HCT116 (cell line): ENCODE measurements around the gene CDK19.

ENCODE experiments used
- CTCF ChIP-seq, 3 experiments: fragments of 200-600 bp in 1 of 3; sonication (generic) in 1 of 3; IDR thresholded peaks in 2 of 3; conservative IDR thresholded peaks in 1 of 3; 2 replicates each; pipeline ENCODE4 v1.5.1; 2012 to 2017; ENCODE audit warnings: low read depth in 2 of 3, low read length in 2 of 3, antibody characterized with exemption in 1 of 3, borderline replicate concordance in 1 of 3, control low read depth in 1 of 3, mild to moderate bottlenecking in 1 of 3, mixed read lengths in 1 of 3, mixed run types in 1 of 3, moderate library complexity in 1 of 3; ENCODE audit not compliant: insufficient read depth in 1 of 3
- EZH2phosphoT487 ChIP-seq: fragments of 200-600 bp; IDR thresholded peaks from 2 replicates; pipeline ENCODE4 v1.6.1; 2018; ENCODE audit warnings: antibody characterized with exemption, borderline replicate concordance
- MAX ChIP-seq: IDR thresholded peaks from 2 replicates; pipeline ENCODE4 v1.6.1; 2012
- POLR2AphosphoS5 ChIP-seq: IDR thresholded peaks from 2 replicates; pipeline ENCODE4 v1.6.1; 2011; ENCODE audit warnings: mild to moderate bottlenecking, low read depth, low read length, moderate library complexity
- SP1 ChIP-seq: IDR thresholded peaks from 2 replicates; pipeline ENCODE4 v1.6.1; 2012; ENCODE audit warnings: low read depth
- ZNF274 ChIP-seq: fragments of 200-500 bp; sonication (Bioruptor generic); IDR thresholded peaks from 2 replicates; pipeline ENCODE4 v1.6.1; 2014; ENCODE audit warnings: mild to moderate bottlenecking, low read depth, low read length, inconsistent platforms

- TF ChIP-seq EZH2phosphoT487, result no peak
- TF ChIP-seq SP1, result no peak
- no peak for TF ChIP-seq MAX
- no peak for TF ChIP-seq POLR2AphosphoS5
- TF ChIP-seq ZNF274, result no peak
- no peak for TF ChIP-seq CTCF (IDR thresholded peaks at IDR 0.05 in 2 of 3, conservative IDR thresholded peaks at IDR 0.05 in 1 of 3; ENCODE audit: borderline replicate concordance in 1 of 3, insufficient read depth in 1 of 3, low read depth in 2 of 3, low read length in 2 of 3)
Measured at GRCh38 chr6:110561696-110562095, 253.6 kb downstream of the CDK19 start.
